Keratinocyte (primary cell): Measurements from ENCODE around the gene BHLHE23.

Source experiments
- EZH2 ChIP-seq: IDR thresholded peaks from one replicate; pipeline ENCODE4 v1.6.1; 2012; ENCODE audit warnings: inconsistent platforms, mild to moderate bottlenecking, low read length, moderate library complexity
- TF ChIP-seq, protein P1 (sequence below), 3 experiments: IDR thresholded peaks in 1 of 3; conservative IDR thresholded peaks in 1 of 3; optimal IDR thresholded peaks in 1 of 3; 2 replicates in 2 of 3; 3 replicates in 1 of 3; pipeline versions ENCODE3 to v1.5.1; 2011; ENCODE audit warnings: low read length in 3 of 3, mild to moderate bottlenecking in 3 of 3, moderate library complexity in 2 of 3, control low read depth in 1 of 3, inconsistent platforms in 1 of 3; ENCODE audit not compliant: insufficient read depth in 2 of 3; ENCODE audit errors: extremely low read depth in 1 of 3

DNA sequence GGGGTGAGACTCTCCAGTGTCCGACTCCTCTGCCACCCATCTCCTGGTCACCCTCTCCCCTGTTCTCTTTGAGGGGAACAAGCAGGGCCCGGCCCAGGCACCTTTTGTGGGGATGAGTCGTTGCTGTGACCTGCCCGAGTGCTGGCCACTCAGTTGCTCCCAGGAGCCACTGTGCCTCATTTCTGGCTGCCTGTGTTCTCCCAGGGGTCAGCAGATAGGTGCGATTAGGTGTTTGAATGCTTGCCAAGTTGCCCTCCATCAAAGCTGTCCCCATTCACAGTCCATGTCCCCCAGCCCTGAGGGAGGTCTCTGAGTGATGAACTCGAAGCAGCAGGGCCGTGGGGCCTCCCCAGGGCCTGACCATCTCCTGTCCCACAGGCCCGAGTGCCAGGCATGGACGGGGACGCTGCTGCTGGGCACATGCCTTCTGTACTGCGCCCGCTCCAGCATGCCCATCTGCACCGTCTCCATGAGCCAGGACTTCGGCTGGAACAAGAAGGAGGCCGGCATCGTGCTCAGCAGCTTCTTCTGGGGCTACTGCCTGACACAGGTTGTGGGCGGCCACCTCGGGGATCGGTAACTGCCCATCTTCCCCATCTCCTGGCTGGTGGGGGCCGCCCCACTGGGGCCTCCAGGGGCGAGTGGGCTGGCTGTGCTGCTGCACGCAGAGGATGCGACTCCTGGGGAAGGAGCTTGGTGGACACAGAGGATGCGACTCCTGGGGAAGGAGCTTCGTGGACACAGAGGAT is 50.2 kb downstream of the BHLHE23 start:
- TF ChIP-seq, protein P1, sequence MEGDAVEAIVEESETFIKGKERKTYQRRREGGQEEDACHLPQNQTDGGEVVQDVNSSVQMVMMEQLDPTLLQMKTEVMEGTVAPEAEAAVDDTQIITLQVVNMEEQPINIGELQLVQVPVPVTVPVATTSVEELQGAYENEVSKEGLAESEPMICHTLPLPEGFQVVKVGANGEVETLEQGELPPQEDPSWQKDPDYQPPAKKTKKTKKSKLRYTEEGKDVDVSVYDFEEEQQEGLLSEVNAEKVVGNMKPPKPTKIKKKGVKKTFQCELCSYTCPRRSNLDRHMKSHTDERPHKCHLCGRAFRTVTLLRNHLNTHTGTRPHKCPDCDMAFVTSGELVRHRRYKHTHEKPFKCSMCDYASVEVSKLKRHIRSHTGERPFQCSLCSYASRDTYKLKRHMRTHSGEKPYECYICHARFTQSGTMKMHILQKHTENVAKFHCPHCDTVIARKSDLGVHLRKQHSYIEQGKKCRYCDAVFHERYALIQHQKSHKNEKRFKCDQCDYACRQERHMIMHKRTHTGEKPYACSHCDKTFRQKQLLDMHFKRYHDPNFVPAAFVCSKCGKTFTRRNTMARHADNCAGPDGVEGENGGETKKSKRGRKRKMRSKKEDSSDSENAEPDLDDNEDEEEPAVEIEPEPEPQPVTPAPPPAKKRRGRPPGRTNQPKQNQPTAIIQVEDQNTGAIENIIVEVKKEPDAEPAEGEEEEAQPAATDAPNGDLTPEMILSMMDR (optimal IDR thresholded peaks at IDR 0.05 in 1 of 3, IDR thresholded peaks at IDR 0.05 in 1 of 3, conservative IDR thresholded peaks at IDR 0.05 in 1 of 3; ENCODE audit: extremely low read depth in 1 of 3, insufficient read depth in 2 of 3, low read length in 3 of 3) = no peak
- no peak for TF ChIP-seq EZH2
